A549 treated with CORT108297 at 1 μM for 4 hours (cell line): ENCODE data around the gene TFG. TPM values are rescaled to one million over a fixed set of nuclear protein-coding genes. Genes with fewer than 3 reads are reported as not detected.

ENCODE experiments used
- total RNA-seq: library from RNA; stranded (reverse); fragments of 200-300 nt; extraction: Qiagen RNA extraction; gene quantifications from 5 replicates; pipeline ENCODE4 v1.2.3, GENCODE V29; 2022

Gene TFG
- total RNA-seq, result 143 to 155 TPM (median 149 TPM) in 5 replicates

GRCh38 chr3:100708989-100709841, at the start of gene TFG:
Gene TFG (plus strand): TSS chr3:100709494. CDS start chr3:100713686, 4,192 bp downstream.

Other genes starting within 250 kb of the TFG start
- gene TMEM45A, start 216.9 kb upstream of the TFG start, total RNA-seq, result 2.0 to 2.4 TPM (median 2.4 TPM) in 5 replicates
- not detected in 5 replicates for gene ADGRG7, start 99.9 kb upstream of the TFG start, total RNA-seq